KMS-11 (cell line): Measurements from ENCODE around the gene DVL3.

Source experiments
- H2AFZ ChIP-seq: fragments of 200-600 bp; sonication (generic); 2 replicates; pipeline ENCODE4 v1.6.1; 2016; ENCODE audit warnings: antibody characterized with exemption, mixed run types, low read depth
- H3K27ac ChIP-seq: fragments of 200-600 bp; sonication (generic); 2 replicates; pipeline ENCODE4 v1.6.1; 2016; ENCODE audit warnings: mild to moderate bottlenecking, mixed run types
- H3K27me3 ChIP-seq: fragments of 200-600 bp; sonication (generic); 2 replicates; pipeline ENCODE4 v1.6.1; 2017; ENCODE audit warnings: mild to moderate bottlenecking, low read depth, mixed run types, moderate library complexity; ENCODE audit not compliant: insufficient read depth
- H3K36me3 ChIP-seq: fragments of 200-600 bp; sonication (generic); 2 replicates; pipeline ENCODE4 v1.6.1; 2017; ENCODE audit warnings: mild to moderate bottlenecking, mixed run types; ENCODE audit not compliant: insufficient read depth
- H3K4me1 ChIP-seq: fragments of 200-600 bp; sonication (generic); 2 replicates; pipeline ENCODE4 v1.6.1; 2016; ENCODE audit warnings: mild to moderate bottlenecking, low read depth, mixed run types; ENCODE audit not compliant: poor library complexity, severe bottlenecking
- H3K4me2 ChIP-seq: fragments of 200-600 bp; sonication (generic); 2 replicates; pipeline ENCODE4 v1.7.0; 2016; ENCODE audit warnings: mild to moderate bottlenecking, mixed run types
- H3K4me3 ChIP-seq: fragments of 200-600 bp; sonication (generic); IDR thresholded peaks from 2 replicates; pipeline ENCODE4 v1.6.1; 2017; ENCODE audit warnings: low read depth, low read length, mixed read lengths; ENCODE audit not compliant: insufficient read depth
- H3K79me2 ChIP-seq: fragments of 200-600 bp; sonication (generic); 2 replicates; pipeline ENCODE4 v1.6.1; 2016; ENCODE audit warnings: low read depth, mixed run types; ENCODE audit not compliant: insufficient read depth
- H3K9ac ChIP-seq: fragments of 200-600 bp; sonication (generic); 2 replicates; pipeline ENCODE4 v1.6.1; 2016; ENCODE audit warnings: mild to moderate bottlenecking, mixed run types
- H4K20me1 ChIP-seq: fragments of 200-600 bp; sonication (generic); 2 replicates; pipeline ENCODE4 v1.6.1; 2016; ENCODE audit warnings: mild to moderate bottlenecking, mixed run types; ENCODE audit not compliant: insufficient read depth
- CTCF ChIP-seq: fragments of 200-600 bp; sonication (generic); conservative IDR thresholded peaks from 2 replicates; pipeline ENCODE4 v1.6.1; 2017; ENCODE audit warnings: low read depth, mild to moderate bottlenecking, antibody characterized with exemption, low read length, moderate library complexity, mixed read lengths

The DVL3 gene

DNA sequence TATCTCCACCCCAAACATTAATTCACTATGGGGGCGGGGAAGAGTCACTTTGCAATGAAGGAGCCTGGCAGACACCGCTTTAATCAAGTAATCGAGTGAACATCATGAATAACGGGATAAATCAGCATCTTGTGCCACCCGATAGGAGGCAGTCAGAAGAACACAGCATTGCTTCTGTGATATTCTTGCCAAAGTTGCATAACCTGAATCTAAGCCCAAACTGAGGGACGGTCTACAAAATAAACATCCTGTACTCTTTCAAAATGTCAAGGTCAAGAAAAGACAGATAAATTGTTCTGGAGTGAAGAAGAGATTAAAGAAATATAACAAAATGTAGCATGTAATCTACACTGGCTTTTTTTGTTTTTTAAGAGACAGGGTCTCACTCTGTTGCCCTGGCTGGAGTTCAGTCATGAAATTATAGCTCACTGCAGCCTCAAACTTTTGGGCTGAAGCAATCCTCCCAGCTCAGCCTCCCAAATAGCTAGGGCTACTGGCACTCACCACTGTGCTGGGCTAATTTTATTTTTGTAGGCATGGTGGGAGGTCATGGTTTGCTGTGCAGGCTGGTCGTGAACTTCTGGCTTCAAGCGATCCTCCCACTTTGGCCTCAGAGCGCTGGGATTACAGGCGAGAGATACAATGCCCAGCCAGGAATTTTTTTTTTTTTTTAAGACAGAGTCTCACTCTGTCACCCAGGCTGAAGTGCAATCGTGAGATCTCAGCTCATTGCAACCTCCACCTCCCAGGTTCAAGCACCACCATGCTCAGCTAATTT is 54.2 kb downstream of the DVL3 start:
- no peaks in the 10 kb centered on the region for H3K36me3 ChIP-seq
- no peak overlapping the region for H2AFZ ChIP-seq
- H3K4me2 ChIP-seq = no peak overlapping the region
- TF ChIP-seq CTCF = no peak
- H3K27ac ChIP-seq = no peak overlapping the region
- no peak overlapping the region for H3K9ac ChIP-seq
- H4K20me1 ChIP-seq = no peaks in the 10 kb centered on the region
- no peaks in the 10 kb centered on the region for H3K79me2 ChIP-seq
- no peak overlapping the region for H3K4me3 ChIP-seq
- no peaks in the 10 kb centered on the region for H3K4me1 ChIP-seq
- H3K27me3 ChIP-seq = no peaks in the 10 kb centered on the region

GRCh38 chr3:184211297-184211696 is 56.1 kb downstream of the DVL3 start:
- Histone ChIP-seq H3K27ac (no peak overlapping the region), H3K27me3 (no peaks in the 10 kb centered on the region), H4K20me1 (no peaks in the 10 kb centered on the region), H3K9ac (no peak overlapping the region), H3K4me1 (no peaks in the 10 kb centered on the region), H3K79me2 (no peaks in the 10 kb centered on the region), H3K4me3 (no peak overlapping the region), H3K36me3 (no peaks in the 10 kb centered on the region), H2AFZ (no peak overlapping the region), H3K4me2 (no peak overlapping the region)
- no peak for TF ChIP-seq CTCF

GRCh38 chr3:184211718-184212117 is 56.5 kb downstream of the DVL3 start:
- Histone ChIP-seq H3K27me3 (no peaks in the 10 kb centered on the region), H3K36me3 (no peaks in the 10 kb centered on the region), H3K9ac (no peak overlapping the region), H3K27ac (no peak overlapping the region), H3K4me1 (no peaks in the 10 kb centered on the region), H2AFZ (no peak overlapping the region), H4K20me1 (no peaks in the 10 kb centered on the region), H3K4me3 (no peak overlapping the region), H3K79me2 (no peaks in the 10 kb centered on the region), H3K4me2 (no peak overlapping the region)
- TF ChIP-seq CTCF = no peak

DNA sequence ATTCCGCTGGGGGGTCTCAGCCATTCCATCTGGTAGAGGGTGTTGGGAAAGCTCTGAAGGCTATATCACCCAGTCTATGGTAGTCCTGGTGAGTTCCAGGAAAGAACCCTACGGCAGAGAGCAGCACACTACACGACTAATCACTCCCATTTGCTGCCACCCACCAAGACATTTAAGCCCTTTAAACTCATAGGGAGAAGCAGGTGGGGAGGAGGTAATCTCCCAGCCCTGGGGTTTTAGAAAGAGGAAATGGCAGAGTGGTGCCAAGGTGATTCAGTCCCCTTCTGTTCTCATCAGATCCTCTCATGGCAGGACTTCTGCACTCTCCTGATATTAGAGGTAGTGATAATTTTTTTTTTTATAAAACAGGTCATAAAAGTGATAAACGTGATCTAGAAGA is 63.6 kb downstream of the DVL3 start:
- H3K4me3 ChIP-seq = no peak overlapping the region
- no peak overlapping the region for H3K27ac ChIP-seq
- H3K4me2 ChIP-seq = no peak overlapping the region
- no peaks in the 10 kb centered on the region for H3K79me2 ChIP-seq
- H3K27me3 ChIP-seq = no peaks in the 10 kb centered on the region
- H3K36me3 ChIP-seq = no peaks in the 10 kb centered on the region
- no peaks in the 10 kb centered on the region for H4K20me1 ChIP-seq
- TF ChIP-seq CTCF = no peak
- H2AFZ ChIP-seq = no peak overlapping the region
- H3K9ac ChIP-seq = no peak overlapping the region
- H3K4me1 ChIP-seq = no peaks in the 10 kb centered on the region
